Measurements from ENCODE around the gene UNC119. TPM values are rescaled to one million over a fixed set of nuclear protein-coding genes. Genes with fewer than 3 reads are reported as not detected.

The UNC119 gene
- total and polyA plus RNA-seq, 4 donors = 14.0 to 20.0 (median 16.1) TPM

DNA sequence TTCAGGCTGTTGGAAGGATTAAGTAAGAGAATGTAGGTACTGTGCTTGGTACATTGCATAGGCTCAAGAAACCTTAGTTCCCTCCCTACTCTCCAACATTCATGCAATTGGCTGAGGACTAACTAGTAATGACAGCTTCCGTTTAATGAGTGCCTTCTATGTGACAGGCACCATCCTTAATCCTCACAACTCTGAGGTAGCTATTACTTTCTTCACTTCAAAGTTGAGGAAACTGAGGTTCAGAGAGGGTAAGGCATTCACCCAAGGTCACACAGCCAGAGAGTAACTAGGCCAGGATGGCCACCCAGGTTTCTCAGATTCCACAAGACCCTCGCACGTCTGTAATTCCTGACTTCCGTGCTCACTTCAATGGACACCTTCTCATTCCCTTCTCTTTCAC, 22.2 kb downstream of the UNC119 start (continued):
- TF ChIP-seq, protein P1, sequence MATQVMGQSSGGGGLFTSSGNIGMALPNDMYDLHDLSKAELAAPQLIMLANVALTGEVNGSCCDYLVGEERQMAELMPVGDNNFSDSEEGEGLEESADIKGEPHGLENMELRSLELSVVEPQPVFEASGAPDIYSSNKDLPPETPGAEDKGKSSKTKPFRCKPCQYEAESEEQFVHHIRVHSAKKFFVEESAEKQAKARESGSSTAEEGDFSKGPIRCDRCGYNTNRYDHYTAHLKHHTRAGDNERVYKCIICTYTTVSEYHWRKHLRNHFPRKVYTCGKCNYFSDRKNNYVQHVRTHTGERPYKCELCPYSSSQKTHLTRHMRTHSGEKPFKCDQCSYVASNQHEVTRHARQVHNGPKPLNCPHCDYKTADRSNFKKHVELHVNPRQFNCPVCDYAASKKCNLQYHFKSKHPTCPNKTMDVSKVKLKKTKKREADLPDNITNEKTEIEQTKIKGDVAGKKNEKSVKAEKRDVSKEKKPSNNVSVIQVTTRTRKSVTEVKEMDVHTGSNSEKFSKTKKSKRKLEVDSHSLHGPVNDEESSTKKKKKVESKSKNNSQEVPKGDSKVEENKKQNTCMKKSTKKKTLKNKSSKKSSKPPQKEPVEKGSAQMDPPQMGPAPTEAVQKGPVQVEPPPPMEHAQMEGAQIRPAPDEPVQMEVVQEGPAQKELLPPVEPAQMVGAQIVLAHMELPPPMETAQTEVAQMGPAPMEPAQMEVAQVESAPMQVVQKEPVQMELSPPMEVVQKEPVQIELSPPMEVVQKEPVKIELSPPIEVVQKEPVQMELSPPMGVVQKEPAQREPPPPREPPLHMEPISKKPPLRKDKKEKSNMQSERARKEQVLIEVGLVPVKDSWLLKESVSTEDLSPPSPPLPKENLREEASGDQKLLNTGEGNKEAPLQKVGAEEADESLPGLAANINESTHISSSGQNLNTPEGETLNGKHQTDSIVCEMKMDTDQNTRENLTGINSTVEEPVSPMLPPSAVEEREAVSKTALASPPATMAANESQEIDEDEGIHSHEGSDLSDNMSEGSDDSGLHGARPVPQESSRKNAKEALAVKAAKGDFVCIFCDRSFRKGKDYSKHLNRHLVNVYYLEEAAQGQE (IDR thresholded peaks at IDR 0.05) = no peak

DNA sequence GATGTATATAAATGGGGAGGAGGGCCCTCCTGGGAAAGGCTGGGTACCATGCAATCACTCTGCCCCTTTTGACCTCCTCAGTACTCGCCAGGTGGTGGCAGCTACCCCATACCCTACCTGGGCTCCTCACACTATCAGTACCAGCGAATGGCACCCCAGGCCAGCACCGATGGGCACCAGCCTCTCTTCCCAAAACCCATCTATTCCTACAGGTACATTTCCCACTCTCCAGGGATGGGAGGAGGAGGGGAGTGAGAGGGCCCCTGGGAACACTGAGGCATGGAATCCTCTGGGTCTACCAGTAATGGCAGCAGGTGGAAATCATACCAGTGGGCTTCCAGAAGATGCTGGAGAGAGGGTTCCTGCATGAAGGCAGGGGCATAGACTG, 23.4 kb downstream of the UNC119 start:
- Histone ChIP-seq H3K9ac (ENCODE audit: low read depth in 1 of 2, low read length in 2 of 2) (no peak overlapping the region), H3K4me3 (ENCODE audit: low read depth in 1 of 3, low read length in 3 of 3) (no peak overlapping the region), H3K27ac (ENCODE audit: low read depth in 1 of 2, low read length in 2 of 2) (no peak overlapping the region), H3K4me1 (ENCODE audit: control insufficient read depth in 4 of 4, insufficient read depth in 4 of 4, low read length in 3 of 4) (no peaks in the 10 kb centered on the region), H3K36me3 (ENCODE audit: control insufficient read depth in 4 of 4, insufficient read depth in 3 of 4, low read depth in 1 of 4, low read length in 3 of 4) (no peaks in the 10 kb centered on the region), H3K27me3 (ENCODE audit: control insufficient read depth in 4 of 4, insufficient read depth in 4 of 4, low read length in 3 of 4) (no peaks in the 10 kb centered on the region), H3K9me3 (ENCODE audit: control insufficient read depth in 4 of 4, low read length in 3 of 4) (no peaks in the 10 kb centered on the region)
- DNase-seq (ENCODE audit: low spot score) = no peak
- TF ChIP-seq, protein P2, sequence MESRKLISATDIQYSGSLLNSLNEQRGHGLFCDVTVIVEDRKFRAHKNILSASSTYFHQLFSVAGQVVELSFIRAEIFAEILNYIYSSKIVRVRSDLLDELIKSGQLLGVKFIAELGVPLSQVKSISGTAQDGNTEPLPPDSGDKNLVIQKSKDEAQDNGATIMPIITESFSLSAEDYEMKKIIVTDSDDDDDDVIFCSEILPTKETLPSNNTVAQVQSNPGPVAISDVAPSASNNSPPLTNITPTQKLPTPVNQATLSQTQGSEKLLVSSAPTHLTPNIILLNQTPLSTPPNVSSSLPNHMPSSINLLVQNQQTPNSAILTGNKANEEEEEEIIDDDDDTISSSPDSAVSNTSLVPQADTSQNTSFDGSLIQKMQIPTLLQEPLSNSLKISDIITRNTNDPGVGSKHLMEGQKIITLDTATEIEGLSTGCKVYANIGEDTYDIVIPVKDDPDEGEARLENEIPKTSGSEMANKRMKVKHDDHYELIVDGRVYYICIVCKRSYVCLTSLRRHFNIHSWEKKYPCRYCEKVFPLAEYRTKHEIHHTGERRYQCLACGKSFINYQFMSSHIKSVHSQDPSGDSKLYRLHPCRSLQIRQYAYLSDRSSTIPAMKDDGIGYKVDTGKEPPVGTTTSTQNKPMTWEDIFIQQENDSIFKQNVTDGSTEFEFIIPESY (IDR thresholded peaks at IDR 0.05) = no peak
- TF ChIP-seq FOXA1 (IDR thresholded peaks at IDR 0.05) (no peak), GABPA (IDR thresholded peaks at IDR 0.05 in 1 of 2, conservative IDR thresholded peaks at IDR 0.05 in 1 of 2) (no peak), SP1 (IDR thresholded peaks at IDR 0.05) (no peak)
- TF ChIP-seq, protein P1 (IDR thresholded peaks at IDR 0.05) = no peak
- 88% methylated on average over 3 of the region's 3 CpGs for WGBS

DNA sequence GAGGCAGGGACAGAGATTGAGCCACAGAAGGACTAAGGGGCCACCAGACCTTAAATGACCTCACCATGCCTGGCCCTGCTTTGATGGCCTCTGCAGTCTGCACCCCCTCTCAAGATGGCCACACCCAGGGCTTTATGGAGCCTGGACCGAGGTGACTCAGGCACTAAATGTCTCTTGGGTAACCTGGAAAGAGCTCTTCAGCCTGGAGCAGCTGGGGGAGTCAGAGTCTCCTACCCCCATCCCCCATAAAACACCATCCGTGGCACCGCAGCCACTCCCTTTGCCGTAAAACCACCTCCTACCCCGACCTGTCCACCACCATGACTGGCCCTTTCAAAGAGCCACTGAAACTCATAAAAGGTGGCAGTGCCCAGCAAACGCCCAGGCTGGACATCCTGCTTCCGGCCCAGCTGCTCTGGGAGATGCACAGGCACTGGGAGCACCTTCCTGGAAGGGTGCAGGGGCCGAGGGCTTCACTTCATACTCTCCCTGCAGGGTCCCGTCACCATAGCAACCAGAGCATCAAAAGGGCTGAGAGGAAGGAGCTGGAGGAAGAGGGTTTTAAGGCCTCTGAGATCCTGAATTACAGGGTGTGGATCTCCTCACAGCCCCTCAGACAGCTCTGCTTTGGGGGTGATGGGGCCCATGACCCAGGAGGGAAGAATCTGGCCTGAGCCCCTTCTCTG, 24.0 kb downstream of the UNC119 start:
- no peaks in the 10 kb centered on the region for H3K9me3 ChIP-seq (ENCODE audit: control insufficient read depth in 4 of 4, low read length in 3 of 4)
- H3K27ac ChIP-seq (ENCODE audit: low read depth in 1 of 2, low read length in 2 of 2) = no peak overlapping the region
- H3K4me3 ChIP-seq (ENCODE audit: low read depth in 1 of 3, low read length in 3 of 3) = no peak overlapping the region
- no peaks in the 10 kb centered on the region for H3K27me3 ChIP-seq (ENCODE audit: control insufficient read depth in 4 of 4, insufficient read depth in 4 of 4, low read length in 3 of 4)
- 82% methylated on average over 9 of the region's 9 CpGs for WGBS
- DNase-seq (ENCODE audit: low spot score) = no peak
- H3K9ac ChIP-seq (ENCODE audit: low read depth in 1 of 2, low read length in 2 of 2) = no peak overlapping the region
- H3K4me1 ChIP-seq (ENCODE audit: control insufficient read depth in 4 of 4, insufficient read depth in 4 of 4, low read length in 3 of 4) = no peaks in the 10 kb centered on the region
- no peaks in the 10 kb centered on the region for H3K36me3 ChIP-seq (ENCODE audit: control insufficient read depth in 4 of 4, insufficient read depth in 3 of 4, low read depth in 1 of 4, low read length in 3 of 4)
- TF ChIP-seq, protein P3, sequence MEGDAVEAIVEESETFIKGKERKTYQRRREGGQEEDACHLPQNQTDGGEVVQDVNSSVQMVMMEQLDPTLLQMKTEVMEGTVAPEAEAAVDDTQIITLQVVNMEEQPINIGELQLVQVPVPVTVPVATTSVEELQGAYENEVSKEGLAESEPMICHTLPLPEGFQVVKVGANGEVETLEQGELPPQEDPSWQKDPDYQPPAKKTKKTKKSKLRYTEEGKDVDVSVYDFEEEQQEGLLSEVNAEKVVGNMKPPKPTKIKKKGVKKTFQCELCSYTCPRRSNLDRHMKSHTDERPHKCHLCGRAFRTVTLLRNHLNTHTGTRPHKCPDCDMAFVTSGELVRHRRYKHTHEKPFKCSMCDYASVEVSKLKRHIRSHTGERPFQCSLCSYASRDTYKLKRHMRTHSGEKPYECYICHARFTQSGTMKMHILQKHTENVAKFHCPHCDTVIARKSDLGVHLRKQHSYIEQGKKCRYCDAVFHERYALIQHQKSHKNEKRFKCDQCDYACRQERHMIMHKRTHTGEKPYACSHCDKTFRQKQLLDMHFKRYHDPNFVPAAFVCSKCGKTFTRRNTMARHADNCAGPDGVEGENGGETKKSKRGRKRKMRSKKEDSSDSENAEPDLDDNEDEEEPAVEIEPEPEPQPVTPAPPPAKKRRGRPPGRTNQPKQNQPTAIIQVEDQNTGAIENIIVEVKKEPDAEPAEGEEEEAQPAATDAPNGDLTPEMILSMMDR (IDR thresholded peaks at IDR 0.05; ENCODE audit: low read depth, low read length, missing input control) = no peak
- no peak for TF ChIP-seq TAF1 (conservative IDR thresholded peaks at IDR 0.05)
- no peak for TF ChIP-seq RXRA (IDR thresholded peaks at IDR 0.05)
- no peak for TF ChIP-seq FOXA1 (IDR thresholded peaks at IDR 0.05)
- no peak for TF ChIP-seq RAD21 (IDR thresholded peaks at IDR 0.05)
- no peak for TF ChIP-seq GABPA (IDR thresholded peaks at IDR 0.05 in 1 of 2, conservative IDR thresholded peaks at IDR 0.05 in 1 of 2)
- TF ChIP-seq EGR1 (IDR thresholded peaks at IDR 0.05; ENCODE audit: low read depth in 2 of 2) = no peak
- TF ChIP-seq, protein P1 (IDR thresholded peaks at IDR 0.05) = no peak
- TF ChIP-seq HNF4A (conservative IDR thresholded peaks at IDR 0.05) = no peak
- TF ChIP-seq FOXA2 (IDR thresholded peaks at IDR 0.05) = no peak
- TF ChIP-seq, protein P4, sequence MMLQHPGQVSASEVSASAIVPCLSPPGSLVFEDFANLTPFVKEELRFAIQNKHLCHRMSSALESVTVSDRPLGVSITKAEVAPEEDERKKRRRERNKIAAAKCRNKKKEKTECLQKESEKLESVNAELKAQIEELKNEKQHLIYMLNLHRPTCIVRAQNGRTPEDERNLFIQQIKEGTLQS (IDR thresholded peaks at IDR 0.05) = no peak
